ENCODE measurements around the gene METTL16.
"Not testable (repeated sequence)": the region's sequence is repeated elsewhere in the genome, so short reads cannot be mapped to it uniquely, and the experiment has no call there.

METTL16 gene

GRCh38 chr17:2450016-2450650 is 61.6 kb downstream of the METTL16 start:
- no peak for DNase-seq

DNA sequence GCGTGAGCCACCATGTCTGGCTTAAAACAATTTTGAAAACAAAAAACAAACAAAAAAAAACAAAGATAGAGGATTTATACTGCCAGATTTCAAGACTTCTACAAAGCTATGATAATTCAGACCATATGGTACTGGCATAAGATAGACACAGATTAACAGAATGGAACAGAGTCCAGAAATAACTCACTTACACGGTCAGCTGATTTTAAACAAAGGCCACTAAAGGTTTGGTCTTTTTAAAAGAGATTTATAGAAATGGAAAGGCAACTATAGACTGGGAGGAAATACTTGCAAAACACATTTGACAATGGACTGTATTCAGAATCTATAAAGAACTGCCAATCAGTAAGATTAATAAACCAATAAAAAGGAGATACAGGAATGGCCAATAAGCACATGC is 62.2 kb downstream of the METTL16 start:
- DNase-seq = no peak

GRCh38 chr17:2447479-2447878 is 64.2 kb downstream of the METTL16 start:
- DNase-seq = not testable (repeated sequence)

DNA sequence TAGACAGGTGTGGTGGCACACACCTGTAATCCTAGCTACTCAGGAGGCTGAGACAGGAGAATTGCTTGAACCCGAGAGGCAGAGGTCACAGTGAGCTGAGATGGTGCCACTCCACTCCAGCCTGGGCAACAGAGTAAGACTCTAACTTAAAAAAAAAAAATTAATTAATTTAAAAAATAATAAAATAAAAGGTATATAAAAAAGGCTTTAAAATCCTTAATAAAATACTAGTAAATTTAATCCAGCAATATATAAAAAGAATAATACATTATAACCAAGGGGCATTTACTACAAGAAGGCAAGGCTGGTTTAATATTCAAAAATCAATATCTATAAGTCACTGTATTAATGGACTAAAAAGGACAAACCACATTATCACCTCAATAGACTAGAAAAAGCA is 66.0 kb downstream of the METTL16 start:
- DNase-seq = no peak

DNA sequence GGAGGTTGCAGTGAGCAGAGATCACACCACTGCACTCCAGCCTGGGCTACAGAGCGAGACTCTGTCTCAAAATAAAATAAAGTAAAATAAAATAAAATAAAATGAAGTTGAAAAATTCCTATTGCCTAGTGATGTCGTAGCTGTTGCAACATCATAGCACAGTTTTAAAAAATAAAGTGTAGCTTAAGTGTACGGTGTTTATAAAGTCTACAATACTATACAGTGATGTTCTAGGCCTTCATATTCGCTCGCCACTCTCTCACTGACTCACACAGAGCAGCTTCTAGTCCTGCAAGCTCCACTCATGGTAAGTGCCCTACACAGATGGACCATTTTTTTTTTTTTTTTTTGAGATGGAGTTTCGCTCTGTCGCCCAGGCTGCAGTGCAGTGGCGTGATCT is 67.3 kb downstream of the METTL16 start:
- DNase-seq = no peak

- DNase-seq = no peak
Observed at GRCh38 chr17:2442166-2442565, 69.5 kb downstream of the METTL16 start.

DNA sequence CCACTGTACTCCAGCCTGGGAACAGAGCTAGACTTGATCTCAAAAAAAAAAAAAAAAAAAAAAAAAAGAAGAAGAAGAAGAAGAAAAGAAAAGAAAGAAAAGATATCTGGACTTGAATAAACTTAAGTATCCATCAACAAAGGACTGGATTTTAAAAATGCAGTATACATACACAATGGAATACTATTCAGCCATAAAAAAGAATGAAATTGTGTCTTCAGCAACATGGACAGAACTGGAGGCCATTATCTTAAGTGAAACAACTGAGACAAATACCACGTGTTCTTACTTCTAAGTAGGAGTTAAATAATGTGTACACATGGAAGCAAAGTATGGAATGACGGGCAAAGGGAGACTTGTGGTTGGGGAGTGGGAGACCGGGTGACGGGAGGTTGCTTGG is 70.8 kb downstream of the METTL16 start:
- DNase-seq = no peak

DNA sequence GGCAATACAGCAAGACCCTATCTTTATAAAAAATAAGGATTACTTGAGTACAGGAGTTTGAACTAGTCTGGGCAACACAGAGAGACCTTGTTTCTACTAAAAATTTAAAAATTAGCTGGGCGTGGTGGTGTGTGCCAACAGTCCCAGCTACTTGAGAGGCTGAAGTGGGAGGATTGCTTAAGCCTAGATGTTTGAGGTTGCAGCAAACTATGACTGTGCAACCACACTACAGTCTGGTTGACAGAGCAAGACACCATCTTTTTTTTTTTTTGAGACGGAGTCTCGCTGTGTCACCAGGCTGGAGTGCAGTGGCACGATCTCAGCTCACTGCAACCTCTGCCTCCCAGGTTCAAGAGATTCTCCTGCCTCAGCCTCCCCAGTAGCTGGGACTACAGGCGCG is 71.7 kb downstream of the METTL16 start:
- not testable (repeated sequence) for DNase-seq

- DNase-seq = no peak
Observed at GRCh38 chr17:2438823-2439222, 72.9 kb downstream of the METTL16 start.

DNA sequence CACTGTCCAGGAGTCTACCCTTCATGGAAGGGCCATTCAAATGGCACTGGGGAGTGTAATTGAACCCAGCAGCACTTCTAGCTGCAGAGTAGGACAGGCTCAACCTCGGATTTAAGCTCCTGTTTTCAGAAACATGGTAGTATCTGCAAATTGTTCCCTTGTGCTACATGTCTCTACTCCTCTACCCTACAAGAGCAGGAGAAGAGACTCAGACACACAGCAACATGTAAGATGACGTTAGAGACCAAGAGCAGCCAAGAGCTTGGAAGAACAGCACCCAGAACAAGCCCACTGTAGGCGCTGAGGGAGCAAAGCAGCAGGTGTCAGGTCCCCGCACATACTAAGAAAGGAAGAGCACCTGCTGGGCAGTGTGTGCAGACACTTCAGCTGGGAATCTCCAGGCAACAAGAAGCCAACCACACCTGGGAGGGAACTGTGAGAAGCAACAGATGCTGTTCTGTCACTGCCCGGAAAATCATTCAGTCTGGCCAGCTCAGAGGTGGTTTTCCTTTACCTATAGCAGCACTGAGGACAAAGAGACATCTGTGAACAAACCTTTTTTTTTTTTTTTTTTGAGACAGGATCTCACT is 75.3 kb downstream of the METTL16 start:
- no peak for DNase-seq

- DNase-seq = no peak
Observed at GRCh38 chr17:2435862-2436261, 75.8 kb downstream of the METTL16 start.

DNA sequence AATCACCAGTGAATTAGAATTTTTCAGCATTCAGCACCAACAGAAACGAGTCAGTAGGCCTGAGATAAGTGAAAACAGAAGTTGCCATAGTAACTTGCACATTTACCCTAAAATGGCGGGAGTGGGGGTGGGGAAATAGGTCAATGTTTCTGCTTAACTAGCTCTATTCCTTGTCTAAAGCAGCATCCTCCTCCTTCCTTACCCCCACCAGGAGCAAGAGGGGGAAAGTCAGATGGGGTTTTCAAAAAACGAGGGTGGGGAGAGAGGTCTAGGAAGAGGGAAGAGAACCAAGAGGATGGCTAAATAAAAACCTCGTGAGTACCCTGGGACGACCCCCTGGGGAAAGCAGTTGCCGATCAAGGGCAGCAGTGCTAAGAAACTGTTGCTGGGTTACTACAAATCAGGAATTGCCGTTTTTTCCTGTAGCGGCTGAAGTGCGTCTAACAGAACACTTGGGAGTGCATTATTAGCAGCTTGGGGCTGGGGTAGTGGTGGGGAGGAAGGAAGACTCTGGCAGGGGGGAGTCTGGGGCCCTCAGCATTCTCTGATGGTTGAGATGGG is 76.4 kb downstream of the METTL16 start:
- DNase-seq = no peak

DNA sequence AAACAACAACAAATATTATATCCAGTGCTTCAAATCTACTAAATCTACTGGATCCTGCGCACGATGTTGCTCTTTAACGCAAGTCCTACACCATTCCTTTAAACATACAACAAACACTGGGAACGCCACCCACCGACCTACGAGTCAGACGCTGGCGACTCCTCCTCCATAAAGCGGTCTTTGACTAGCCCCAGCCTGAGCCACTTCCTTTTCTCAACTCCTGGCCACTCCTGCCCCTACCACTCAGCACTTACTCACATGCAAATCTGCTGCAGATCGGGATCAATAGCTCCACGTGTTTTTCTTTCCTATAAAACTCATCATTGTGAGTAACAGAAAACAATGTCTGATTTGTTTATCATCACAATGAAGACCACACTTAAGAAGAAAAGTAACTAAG is 78.0 kb downstream of the METTL16 start:
- no peak for DNase-seq

GRCh38 chr17:2427910-2428309 is 83.8 kb downstream of the METTL16 start:
- no peak for DNase-seq

- no peak for DNase-seq
Observed at GRCh38 chr17:2427215-2427614, 84.5 kb downstream of the METTL16 start.

GRCh38 chr17:2423271-2423670 is 88.4 kb downstream of the METTL16 start:
- DNase-seq = no peak

GRCh38 chr17:2421315-2422147 is 90.2 kb downstream of the METTL16 start:
- DNase-seq = no peak

- DNase-seq = no peak
Observed at GRCh38 chr17:2420176-2420575, 91.5 kb downstream of the METTL16 start.

DNA sequence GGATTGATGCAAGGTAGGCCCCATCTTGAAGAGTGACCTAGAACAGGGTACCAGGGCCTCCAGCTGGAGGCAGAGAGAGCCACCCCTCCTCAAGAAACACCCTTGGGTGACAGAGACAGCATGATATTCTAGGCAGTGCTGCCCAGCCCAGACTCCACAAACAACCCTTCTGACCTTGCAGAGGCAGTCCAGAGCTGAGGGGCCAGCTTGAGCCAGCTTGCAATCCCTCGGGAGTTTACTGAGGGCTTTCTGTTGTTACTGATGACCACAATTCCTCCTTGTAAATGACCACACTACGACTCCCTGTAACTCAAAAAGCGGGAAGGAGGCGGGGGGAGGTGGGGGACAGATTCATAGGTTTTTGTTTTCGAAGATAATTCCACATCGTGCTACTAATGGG is 92.2 kb downstream of the METTL16 start:
- no peak for DNase-seq

DNA sequence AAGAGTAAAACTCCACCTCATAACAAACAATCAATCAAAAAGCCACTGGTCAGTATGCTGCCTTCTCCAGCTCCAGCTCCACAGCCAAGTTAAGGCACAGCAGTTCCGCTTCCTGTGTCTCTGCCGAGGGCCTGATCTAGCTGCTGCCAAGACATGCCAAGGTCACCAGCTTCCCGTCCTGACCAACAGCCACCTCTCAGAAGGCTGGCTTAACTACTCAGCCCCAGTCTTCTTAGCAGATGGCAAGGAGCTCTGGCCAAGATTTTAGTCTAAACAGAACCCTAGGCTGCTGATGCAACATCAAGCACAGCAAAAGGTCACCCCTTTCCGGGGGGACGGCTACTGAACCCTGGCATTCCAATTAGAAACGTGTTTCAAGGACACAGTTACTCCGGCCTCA is 93.1 kb downstream of the METTL16 start:
- no peak for DNase-seq

- peak; percentile 70 to 83 (median 80) for DNase-seq
Observed at GRCh38 chr17:2416010-2416734, 95.5 kb downstream of the METTL16 start.

- DNase-seq = no peak
Observed at GRCh38 chr17:2415081-2415480, 96.6 kb downstream of the METTL16 start.

- DNase-seq = no peak
Observed at GRCh38 chr17:2414446-2415064, 97.1 kb downstream of the METTL16 start.

All from T-helper 2 cell (primary cell).